Lung microvascular endothelial cell (primary cell): Measurements from ENCODE around the gene HSDL2. TPM values are rescaled to one million over a fixed set of nuclear protein-coding genes. Genes with fewer than 3 reads are reported as not detected.

Source experiments
- DNase-seq, 2 donors: peaks; one replicate each; pipeline versions ENCODE4 v3.0.0 to v3.0.0-alpha.2; 2010; ENCODE audit warnings: low read depth in 2 of 2
- total RNA-seq: library from RNA; depleted of rRNA; stranded (reverse); fragments of >200 nt; gene quantifications from 2 replicates; pipeline ENCODE4 v1.2.1, GENCODE V29; 2014

HSDL2 gene
- 18.3 and 27.6 TPM in 2 replicates for total RNA-seq

- peak; percentile 47 to 64 for DNase-seq
Measured at GRCh38 chr9:112380102-112380824, at the start of gene HSDL2. TSS of gene HSDL2 (plus strand) at chr9:112380108. CDS start at chr9:112380164, 56 bp downstream.

- DNase-seq, result no peak
Measured at GRCh38 chr9:112331674-112331952, 48.3 kb upstream of the HSDL2 start.

GRCh38 chr9:112332214-112332613 lies 47.7 kb upstream of the HSDL2 start:
- no peak for DNase-seq

- DNase-seq, result no peak
Measured at GRCh38 chr9:112332674-112332976, 47.3 kb upstream of the HSDL2 start.

- DNase-seq, result peak; percentile 83 to 84
Measured at GRCh38 chr9:112332977-112333638, 46.8 kb upstream of the HSDL2 start, which contains the start of gene PTBP3. TSS of gene PTBP3 (minus strand) at chr9:112333619. CDS start at chr9:112297865, 35,754 bp downstream.

- peak; percentile 97 to 98 for DNase-seq
Measured at GRCh38 chr9:112333639-112334431, 46.1 kb upstream of the HSDL2 start.

- peak in 1 of 2 donors; percentile 45 for DNase-seq
Measured at GRCh38 chr9:112334432-112334841, 45.5 kb upstream of the HSDL2 start.

GRCh38 chr9:112337547-112337946 lies 42.4 kb upstream of the HSDL2 start:
- no peak for DNase-seq

GRCh38 chr9:112338561-112338960 lies 41.3 kb upstream of the HSDL2 start:
- DNase-seq, result no peak

GRCh38 chr9:112339886-112340285 lies 40.0 kb upstream of the HSDL2 start:
- no peak for DNase-seq

- peak in 1 of 2 donors; percentile 27 for DNase-seq
Measured at GRCh38 chr9:112341730-112342129, 38.2 kb upstream of the HSDL2 start.

- peak; percentile 72 to 77 for DNase-seq
Measured at GRCh38 chr9:112348257-112349007, 31.5 kb upstream of the HSDL2 start.

- no peak for DNase-seq
Measured at GRCh38 chr9:112349008-112349333, 30.9 kb upstream of the HSDL2 start.

- no peak for DNase-seq
Measured at GRCh38 chr9:112351184-112351583, 28.7 kb upstream of the HSDL2 start.

GRCh38 chr9:112352209-112352608 lies 27.7 kb upstream of the HSDL2 start:
- no peak for DNase-seq

GRCh38 chr9:112354081-112354743 lies 25.7 kb upstream of the HSDL2 start:
- DNase-seq, result no peak

GRCh38 chr9:112355427-112355897 lies 24.4 kb upstream of the HSDL2 start:
- DNase-seq, result no peak

- peak in 1 of 2 donors; percentile 16 for DNase-seq
Measured at GRCh38 chr9:112360047-112360804, 19.7 kb upstream of the HSDL2 start.

- peak; percentile 59 to 68 for DNase-seq
Measured at GRCh38 chr9:112361601-112362000, 18.3 kb upstream of the HSDL2 start.

GRCh38 chr9:112364761-112365160 lies 15.1 kb upstream of the HSDL2 start:
- no peak for DNase-seq
